ENCODE data around the gene MBD3L1. TPM values are rescaled to one million over a fixed set of nuclear protein-coding genes. Genes with fewer than 3 reads are reported as not detected.

MBD3L1 gene
- total and polyA plus RNA-seq, 9 of the 15 experiments (the other 6 are each of a cell fraction or from before 2014, with no cell fraction given) = not detected

DNA sequence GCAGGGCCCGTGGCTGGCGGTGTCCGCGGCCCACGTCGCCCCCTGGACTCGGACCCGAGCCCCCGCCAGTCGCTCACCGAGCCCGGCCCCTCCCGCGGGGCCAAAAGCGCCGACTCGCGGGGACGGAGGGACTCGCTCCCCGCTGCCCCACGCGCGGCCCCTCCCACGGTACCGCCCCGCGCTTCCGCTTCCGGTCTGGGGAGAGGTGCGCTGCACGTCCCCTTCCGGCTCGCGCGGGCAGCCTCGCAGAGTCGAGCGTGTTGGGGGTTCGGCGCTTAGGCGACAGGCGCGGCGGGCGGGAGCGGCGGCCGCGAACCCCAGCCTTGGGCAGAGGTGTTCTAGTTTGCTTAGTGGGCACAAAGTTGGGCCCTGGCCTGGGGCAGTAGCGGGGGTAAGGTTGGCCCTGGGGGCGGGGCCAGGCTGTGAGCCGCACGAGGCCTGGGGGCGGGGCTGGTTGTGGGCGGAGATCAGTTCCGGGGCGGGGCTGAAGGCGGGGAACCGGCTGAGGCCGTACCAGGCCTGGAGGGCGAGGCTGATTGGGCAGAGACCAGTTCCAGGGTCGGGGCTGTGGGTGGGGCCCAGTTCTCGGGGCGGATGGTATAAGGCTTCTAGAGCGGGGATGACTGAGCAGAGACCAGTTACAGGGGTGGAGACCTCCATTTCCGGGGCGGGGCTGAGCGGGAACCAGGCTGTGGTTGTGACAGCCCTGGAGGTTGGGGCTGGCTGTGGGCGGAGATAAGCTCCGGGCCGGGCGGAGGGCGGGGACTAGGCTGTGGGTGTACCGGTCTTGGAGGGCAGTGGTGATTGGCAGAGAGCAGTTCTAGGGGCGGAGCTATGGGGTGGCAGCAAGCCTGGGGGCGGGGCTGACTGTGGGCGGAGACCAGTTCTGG lies at the start of gene MBD3L1, which contains the start of gene ZNF558 (continued):
- no peak for TF ChIP-seq FOXJ2 (tag; IDR thresholded peaks at IDR 0.05)
- peak; percentile 69; the same call in 1 of the 2 replicates for TF ChIP-seq HDAC2 (IDR thresholded peaks at IDR 0.05)
- TF ChIP-seq YBX1 (IDR thresholded peaks at IDR 0.05) = no peak
- no peak for TF ChIP-seq PTBP1 (IDR thresholded peaks at IDR 0.05; ENCODE audit: low read depth, low read length)
- TF ChIP-seq, protein P1, sequence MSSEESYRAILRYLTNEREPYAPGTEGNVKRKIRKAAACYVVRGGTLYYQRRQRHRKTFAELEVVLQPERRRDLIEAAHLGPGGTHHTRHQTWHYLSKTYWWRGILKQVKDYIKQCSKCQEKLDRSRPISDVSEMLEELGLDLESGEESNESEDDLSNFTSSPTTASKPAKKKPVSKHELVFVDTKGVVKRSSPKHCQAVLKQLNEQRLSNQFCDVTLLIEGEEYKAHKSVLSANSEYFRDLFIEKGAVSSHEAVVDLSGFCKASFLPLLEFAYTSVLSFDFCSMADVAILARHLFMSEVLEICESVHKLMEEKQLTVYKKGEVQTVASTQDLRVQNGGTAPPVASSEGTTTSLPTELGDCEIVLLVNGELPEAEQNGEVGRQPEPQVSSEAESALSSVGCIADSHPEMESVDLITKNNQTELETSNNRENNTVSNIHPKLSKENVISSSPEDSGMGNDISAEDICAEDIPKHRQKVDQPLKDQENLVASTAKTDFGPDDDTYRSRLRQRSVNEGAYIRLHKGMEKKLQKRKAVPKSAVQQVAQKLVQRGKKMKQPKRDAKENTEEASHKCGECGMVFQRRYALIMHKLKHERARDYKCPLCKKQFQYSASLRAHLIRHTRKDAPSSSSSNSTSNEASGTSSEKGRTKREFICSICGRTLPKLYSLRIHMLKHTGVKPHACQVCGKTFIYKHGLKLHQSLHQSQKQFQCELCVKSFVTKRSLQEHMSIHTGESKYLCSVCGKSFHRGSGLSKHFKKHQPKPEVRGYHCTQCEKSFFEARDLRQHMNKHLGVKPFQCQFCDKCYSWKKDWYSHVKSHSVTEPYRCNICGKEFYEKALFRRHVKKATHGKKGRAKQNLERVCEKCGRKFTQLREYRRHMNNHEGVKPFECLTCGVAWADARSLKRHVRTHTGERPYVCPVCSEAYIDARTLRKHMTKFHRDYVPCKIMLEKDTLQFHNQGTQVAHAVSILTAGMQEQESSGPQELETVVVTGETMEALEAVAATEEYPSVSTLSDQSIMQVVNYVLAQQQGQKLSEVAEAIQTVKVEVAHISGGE (CRISPR knock-in tag; IDR thresholded peaks at IDR 0.05) = peak; percentile 91 to 98 (median 92); a peak in 5 of 6 replicates
- TF ChIP-seq TAF9B (IDR thresholded peaks at IDR 0.05; ENCODE audit: partially characterized antibody) = no peak
- TF ChIP-seq ZNF143 (CRISPR knock-in tag; IDR thresholded peaks at IDR 0.05) = no peak
- TF ChIP-seq, protein P2, sequence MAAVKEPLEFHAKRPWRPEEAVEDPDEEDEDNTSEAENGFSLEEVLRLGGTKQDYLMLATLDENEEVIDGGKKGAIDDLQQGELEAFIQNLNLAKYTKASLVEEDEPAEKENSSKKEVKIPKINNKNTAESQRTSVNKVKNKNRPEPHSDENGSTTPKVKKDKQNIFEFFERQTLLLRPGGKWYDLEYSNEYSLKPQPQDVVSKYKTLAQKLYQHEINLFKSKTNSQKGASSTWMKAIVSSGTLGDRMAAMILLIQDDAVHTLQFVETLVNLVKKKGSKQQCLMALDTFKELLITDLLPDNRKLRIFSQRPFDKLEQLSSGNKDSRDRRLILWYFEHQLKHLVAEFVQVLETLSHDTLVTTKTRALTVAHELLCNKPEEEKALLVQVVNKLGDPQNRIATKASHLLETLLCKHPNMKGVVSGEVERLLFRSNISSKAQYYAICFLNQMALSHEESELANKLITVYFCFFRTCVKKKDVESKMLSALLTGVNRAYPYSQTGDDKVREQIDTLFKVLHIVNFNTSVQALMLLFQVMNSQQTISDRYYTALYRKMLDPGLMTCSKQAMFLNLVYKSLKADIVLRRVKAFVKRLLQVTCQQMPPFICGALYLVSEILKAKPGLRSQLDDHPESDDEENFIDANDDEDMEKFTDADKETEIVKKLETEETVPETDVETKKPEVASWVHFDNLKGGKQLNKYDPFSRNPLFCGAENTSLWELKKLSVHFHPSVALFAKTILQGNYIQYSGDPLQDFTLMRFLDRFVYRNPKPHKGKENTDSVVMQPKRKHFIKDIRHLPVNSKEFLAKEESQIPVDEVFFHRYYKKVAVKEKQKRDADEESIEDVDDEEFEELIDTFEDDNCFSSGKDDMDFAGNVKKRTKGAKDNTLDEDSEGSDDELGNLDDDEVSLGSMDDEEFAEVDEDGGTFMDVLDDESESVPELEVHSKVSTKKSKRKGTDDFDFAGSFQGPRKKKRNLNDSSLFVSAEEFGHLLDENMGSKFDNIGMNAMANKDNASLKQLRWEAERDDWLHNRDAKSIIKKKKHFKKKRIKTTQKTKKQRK (IDR thresholded peaks at IDR 0.05; ENCODE audit: borderline replicate concordance, low read depth, low read length) = no peak
- no peak for TF ChIP-seq THRAP3 (IDR thresholded peaks at IDR 0.05; ENCODE audit: borderline replicate concordance)
- no peak for TF ChIP-seq IRF2 (CRISPR knock-in tag; IDR thresholded peaks at IDR 0.05)
- TF ChIP-seq, protein P3, sequence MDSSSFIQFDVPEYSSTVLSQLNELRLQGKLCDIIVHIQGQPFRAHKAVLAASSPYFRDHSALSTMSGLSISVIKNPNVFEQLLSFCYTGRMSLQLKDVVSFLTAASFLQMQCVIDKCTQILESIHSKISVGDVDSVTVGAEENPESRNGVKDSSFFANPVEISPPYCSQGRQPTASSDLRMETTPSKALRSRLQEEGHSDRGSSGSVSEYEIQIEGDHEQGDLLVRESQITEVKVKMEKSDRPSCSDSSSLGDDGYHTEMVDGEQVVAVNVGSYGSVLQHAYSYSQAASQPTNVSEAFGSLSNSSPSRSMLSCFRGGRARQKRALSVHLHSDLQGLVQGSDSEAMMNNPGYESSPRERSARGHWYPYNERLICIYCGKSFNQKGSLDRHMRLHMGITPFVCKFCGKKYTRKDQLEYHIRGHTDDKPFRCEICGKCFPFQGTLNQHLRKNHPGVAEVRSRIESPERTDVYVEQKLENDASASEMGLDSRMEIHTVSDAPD (CRISPR knock-in tag; IDR thresholded peaks at IDR 0.05) = no peak
- TF ChIP-seq, protein P4, sequence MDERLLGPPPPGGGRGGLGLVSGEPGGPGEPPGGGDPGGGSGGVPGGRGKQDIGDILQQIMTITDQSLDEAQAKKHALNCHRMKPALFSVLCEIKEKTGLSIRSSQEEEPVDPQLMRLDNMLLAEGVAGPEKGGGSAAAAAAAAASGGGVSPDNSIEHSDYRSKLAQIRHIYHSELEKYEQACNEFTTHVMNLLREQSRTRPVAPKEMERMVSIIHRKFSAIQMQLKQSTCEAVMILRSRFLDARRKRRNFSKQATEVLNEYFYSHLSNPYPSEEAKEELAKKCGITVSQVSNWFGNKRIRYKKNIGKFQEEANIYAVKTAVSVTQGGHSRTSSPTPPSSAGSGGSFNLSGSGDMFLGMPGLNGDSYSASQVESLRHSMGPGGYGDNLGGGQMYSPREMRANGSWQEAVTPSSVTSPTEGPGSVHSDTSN (CRISPR knock-in tag; IDR thresholded peaks at IDR 0.05; ENCODE audit: low read depth) = peak; percentile 65; the same call in 1 of the 2 replicates
- TF ChIP-seq, protein P4 (tag; conservative IDR thresholded peaks at IDR 0.05; ENCODE audit: low read depth) = no peak
- TF ChIP-seq NFYB (IDR thresholded peaks at IDR 0.05; ENCODE audit: extremely low read depth, insufficient read length) = no peak
